HG02884 (cell line): ENCODE data around the gene TSPAN9.

ENCODE experiments used
- ATAC-seq: cut with Tn5 transposase; IDR thresholded peaks from one replicate; pipeline ENCODE4 v1.9.1; 2021; ENCODE audit warnings: mild to moderate bottlenecking, moderate library complexity; ENCODE audit not compliant: unreplicated experiment

TSPAN9 gene

GRCh38 chr12:3202096-3202495 is 124.9 kb downstream of the TSPAN9 start:
- no peak for ATAC-seq

GRCh38 chr12:3202734-3203446 is 125.7 kb downstream of the TSPAN9 start:
- no peak for ATAC-seq

DNA sequence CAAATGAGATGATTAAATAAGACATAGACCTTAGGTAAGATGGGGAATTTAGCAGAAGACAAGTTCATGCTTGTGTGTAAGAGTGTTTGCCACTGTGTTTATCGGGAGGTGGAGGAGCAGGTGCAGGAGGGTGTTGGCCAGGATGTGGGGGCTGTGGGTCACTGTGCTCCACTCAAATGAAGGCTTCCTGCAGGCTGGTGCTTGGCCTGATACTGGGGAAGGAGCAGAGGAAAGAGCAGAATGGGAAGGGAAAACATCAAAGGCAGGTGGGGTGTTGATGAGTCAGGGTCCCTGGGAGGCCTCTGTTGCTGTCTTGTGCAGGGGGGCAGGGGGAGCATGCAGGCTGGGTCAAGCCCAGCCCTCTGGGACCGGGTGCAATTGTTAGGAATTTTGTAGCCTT is 126.5 kb downstream of the TSPAN9 start:
- ATAC-seq, result no peak

DNA sequence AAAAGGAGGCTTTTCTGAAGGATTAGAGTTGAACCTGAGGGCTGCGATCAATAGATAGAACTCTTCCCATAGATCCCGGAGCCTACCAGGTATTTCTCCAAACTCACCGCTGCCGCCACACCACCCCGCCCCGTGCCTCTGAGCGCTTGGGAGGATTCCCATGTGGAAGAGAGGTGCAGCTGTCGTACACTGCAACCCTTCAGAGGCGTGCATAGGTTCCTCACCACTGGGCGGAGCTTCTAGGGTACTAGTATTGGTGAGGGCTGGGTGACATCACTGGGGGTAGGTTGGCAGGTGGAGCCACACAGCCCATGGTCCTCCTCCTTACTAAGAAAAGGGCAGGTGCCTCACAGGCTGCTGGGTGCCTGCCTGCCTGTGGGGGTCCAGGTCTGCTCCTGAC is 127.0 kb downstream of the TSPAN9 start:
- ATAC-seq, result no peak

- ATAC-seq, result no peak
Measured at GRCh38 chr12:3204730-3205531, 127.8 kb downstream of the TSPAN9 start.

- ATAC-seq, result no peak
Measured at GRCh38 chr12:3205742-3206519, 128.8 kb downstream of the TSPAN9 start.

- no peak for ATAC-seq
Measured at GRCh38 chr12:3206536-3207072, 129.4 kb downstream of the TSPAN9 start.

DNA sequence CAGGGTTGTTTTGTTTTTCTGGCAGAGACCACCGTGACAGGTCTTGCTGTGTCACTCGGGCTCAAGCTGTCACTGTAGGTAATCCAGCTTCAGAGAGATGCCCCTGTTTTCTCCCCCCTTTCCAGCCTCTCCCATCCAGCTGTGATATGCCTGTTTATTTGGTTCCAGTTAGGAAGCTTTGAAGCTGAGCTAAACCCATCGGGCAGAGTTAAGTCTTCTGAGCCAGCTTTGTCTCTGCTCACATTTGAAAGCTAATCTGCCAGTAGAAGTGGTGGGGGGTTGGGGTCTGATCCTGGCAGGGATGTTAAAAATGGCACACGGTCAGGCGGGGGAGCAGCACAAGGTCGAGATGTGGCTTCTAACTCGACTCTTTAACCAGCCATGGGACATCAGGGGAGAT is 130.0 kb downstream of the TSPAN9 start:
- no peak for ATAC-seq

DNA sequence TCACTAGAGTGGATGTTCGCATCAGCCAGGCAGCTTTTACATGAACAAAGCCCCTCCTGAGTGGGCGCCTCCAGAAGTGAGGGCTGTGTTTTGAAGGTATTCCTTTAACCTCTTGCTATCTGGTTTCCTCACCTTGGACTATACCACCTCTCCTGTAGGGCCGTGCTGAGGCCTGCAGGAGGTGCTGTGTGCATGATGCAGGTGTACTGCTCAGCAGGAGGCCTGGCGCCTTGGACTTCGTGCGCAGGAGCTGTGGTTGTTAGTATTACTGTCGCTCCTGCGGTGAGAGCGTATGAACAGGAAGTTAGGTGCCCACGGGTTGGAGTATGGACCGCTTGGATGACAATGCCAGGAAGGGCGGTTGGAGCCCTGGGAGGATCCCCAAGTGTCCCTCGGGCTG is 130.7 kb downstream of the TSPAN9 start:
- ATAC-seq, result no peak

- ATAC-seq, result no peak
Measured at GRCh38 chr12:3213188-3213587, 136.0 kb downstream of the TSPAN9 start.

DNA sequence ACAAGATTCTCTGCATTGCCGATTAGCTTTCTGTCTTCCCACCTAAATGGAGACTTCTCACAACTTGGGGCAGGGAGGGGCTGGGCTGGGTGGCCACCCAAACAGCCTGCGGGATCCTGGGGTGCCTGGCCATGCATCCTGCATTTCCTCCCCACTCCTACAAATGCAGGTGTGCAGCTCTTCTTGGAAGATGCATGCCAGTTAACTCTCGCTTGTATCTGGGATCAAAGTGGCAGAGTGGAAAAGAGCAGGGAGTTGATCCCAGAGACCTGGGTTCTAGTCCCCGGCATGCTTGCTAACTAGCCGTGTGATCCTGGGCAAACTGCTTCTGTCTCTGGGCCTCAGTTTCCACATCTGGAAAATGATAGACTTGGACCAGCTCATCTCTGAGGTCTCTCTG is 136.6 kb downstream of the TSPAN9 start:
- ATAC-seq, result no peak

GRCh38 chr12:3214526-3215365 is 137.6 kb downstream of the TSPAN9 start:
- no peak for ATAC-seq

GRCh38 chr12:3215410-3215975 is 138.3 kb downstream of the TSPAN9 start:
- no peak for ATAC-seq

DNA sequence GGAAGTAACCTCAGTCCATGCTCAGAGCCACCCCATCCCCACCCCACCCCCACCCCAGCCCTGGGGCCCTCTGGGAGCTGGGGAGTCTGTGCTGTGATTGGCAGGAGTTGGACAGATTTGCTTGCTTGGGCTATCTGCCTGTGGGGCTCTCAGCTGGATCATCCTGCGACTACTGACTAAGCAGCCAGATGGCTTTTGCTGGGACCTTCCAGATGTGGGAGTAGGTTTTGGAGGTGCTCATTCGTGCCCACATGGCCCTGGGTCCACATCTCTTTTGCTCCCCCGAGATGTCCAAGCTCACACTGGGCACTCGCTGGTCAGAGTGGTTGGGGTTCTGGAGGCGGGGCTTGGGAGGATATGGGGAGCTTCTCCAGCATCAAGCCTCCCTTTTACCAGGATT is 138.9 kb downstream of the TSPAN9 start:
- ATAC-seq, result no peak

- no peak for ATAC-seq
Measured at GRCh38 chr12:3216726-3217682, 139.8 kb downstream of the TSPAN9 start.

DNA sequence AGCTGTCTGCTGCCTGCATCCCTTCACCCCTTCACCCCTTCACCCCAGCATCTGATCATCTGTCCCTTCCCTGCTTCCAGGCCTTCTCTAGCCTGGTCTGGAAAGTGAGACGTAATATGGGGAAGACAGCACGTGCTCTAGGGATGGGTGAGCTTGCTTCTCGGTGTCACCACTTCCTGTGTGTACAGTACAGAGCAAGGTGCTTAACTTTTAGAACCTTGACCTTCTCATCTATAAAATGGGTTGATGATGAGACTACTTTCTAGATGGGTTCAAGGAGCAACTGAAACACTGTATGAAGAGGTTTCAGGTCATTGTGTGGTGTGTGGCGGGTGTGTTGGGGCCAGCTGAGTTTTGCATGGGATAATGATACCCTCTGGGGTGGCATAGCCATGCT is 140.5 kb downstream of the TSPAN9 start:
- ATAC-seq, result no peak

DNA sequence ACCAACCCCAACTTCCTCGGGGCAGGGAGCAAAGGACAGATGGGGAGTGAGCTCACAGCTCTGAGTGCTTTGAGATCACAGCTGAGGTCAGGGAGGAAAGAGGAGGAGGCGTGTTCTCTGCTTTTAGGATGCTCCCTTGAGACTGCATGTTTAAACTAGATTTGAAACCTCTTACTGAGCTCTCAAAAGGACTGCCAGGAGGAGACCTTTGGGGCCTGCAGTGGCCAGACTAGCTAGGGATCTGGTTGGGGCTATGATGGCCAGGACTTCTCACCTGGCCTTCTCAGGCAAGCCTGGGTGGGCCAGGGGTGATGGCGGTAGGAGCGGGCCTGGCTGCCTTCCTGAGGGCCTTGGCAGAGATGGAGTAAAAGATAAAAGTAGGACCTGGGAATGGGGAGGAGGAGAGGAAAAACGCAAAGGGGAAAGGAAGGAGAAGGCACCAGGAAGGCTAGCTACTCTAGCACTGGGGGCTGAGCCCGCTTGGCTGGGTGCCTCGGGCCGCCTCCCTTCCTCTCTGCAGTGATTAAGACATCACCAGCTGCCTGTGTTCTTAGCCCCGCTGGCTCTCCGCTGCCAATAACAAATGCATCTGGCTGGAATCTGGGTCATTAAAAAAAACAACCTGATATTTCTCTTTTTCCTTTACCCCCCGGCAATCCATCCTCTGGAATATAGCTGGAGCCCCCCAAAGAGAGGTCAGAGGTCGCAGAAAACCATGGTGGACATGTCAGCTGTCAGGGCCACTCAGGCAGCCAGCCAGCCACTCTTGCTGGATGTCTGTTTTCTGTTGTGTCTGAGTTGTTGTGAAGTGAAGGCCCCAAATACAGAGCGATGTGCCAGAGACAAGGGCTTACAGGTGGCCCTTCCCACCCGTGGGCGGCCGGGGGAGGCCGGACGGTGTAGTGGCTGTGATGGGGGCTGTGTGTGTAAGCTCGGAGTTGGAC is 141.3 kb downstream of the TSPAN9 start:
- no peak for ATAC-seq

- ATAC-seq, result no peak
Measured at GRCh38 chr12:3219233-3219632, 142.1 kb downstream of the TSPAN9 start.
